ENCODE measurements around the gene CTSZ. TPM values are rescaled to one million over a fixed set of nuclear protein-coding genes. Genes with fewer than 3 reads are reported as not detected.
"Not testable (repeated sequence)": the region's sequence is repeated elsewhere in the genome, so short reads cannot be mapped to it uniquely, and the experiment has no call there.

CTSZ gene
- total RNA-seq, 1 experiment from 2014 or later, result 194 TPM

DNA sequence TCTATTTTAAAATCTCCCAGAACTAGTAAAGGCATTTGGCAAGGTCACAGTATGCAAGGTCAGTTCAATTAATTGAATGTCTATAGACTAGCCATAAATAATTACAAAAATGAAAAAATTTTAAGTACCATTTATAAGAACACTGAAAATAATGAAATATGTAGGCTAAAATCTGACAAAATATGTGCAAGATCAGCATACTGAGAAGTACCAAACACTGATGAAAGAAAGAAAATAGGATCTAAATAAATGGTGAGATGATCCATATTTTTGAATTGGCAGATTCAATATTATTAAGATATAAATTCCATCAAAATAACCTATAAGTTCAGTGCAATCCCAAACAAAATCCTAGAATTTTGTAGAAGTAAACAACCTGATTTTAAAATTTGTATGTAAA is 54.0 kb downstream of the CTSZ start:
- H3F3A ChIP-seq (ENCODE audit: insufficient read depth, low read depth), result no peaks in the 10 kb centered on the region
- no peaks in the 10 kb centered on the region for H3K36me3 ChIP-seq (ENCODE audit: low read depth)
- no peaks in the 10 kb centered on the region for H3K9me2 ChIP-seq (ENCODE audit: insufficient read depth)
- CTCF ChIA-PET, result no interaction called here
- no peak overlapping the region for H3K27ac ChIP-seq
- no peak overlapping the region for H2AFZ ChIP-seq
- POLR2A ChIA-PET (ENCODE audit: unreplicated experiment), result no interaction called here
- H3K79me2 ChIP-seq (ENCODE audit: low read depth), result no peaks in the 10 kb centered on the region
- H3K4me3 ChIP-seq, result no peak overlapping the region
- no peak overlapping the region for H3K4me2 ChIP-seq
- TF ChIP-seq CTCF (conservative IDR thresholded peaks at IDR 0.05) (no peak), EZH2 (IDR thresholded peaks at IDR 0.05; ENCODE audit: low read depth) (no peak)
- H4K20me1 ChIP-seq (ENCODE audit: insufficient read depth), result no peaks in the 10 kb centered on the region
- H3K4me1 ChIP-seq (replicated peaks; ENCODE audit: insufficient read depth), result no peaks in the 10 kb centered on the region
- BruUV-seq (replicated peaks), result no TSS peak
- no peaks in the 10 kb centered on the region; the same call in 1 of the 2 replicates for H3K9me3 ChIP-seq (ENCODE audit: insufficient read depth, low read depth)
- DNase-seq, result no peak
- intact Hi-C loops (cut with micrococcal nuclease; ENCODE audit: unreplicated experiment), result no loop called here
- H3K27me3 ChIP-seq (ENCODE audit: insufficient read depth, low read depth), result no peaks in the 10 kb centered on the region

- Histone ChIP-seq H3K27ac (no peak overlapping the region), H3K4me3 (no peak overlapping the region), H3K27me3 (ENCODE audit: insufficient read depth, low read depth) (no peaks in the 10 kb centered on the region), H3K9me3 (ENCODE audit: insufficient read depth, low read depth) (no peaks in the 10 kb centered on the region; the same call in 1 of the 2 replicates), H3K79me2 (ENCODE audit: low read depth) (no peaks in the 10 kb centered on the region), H3K4me2 (no peak overlapping the region), H3K9me2 (ENCODE audit: insufficient read depth) (no peaks in the 10 kb centered on the region), H4K20me1 (ENCODE audit: insufficient read depth) (no peaks in the 10 kb centered on the region), H3K36me3 (ENCODE audit: low read depth) (no peaks in the 10 kb centered on the region), H3F3A (ENCODE audit: insufficient read depth, low read depth) (peaks cover 6% of the 10 kb centered on the region; the same call in 1 of the 2 replicates), H2AFZ (no peak overlapping the region), H3K4me1 (replicated peaks; ENCODE audit: insufficient read depth) (peaks cover 5% of the 10 kb centered on the region)
- CTCF ChIA-PET, result no interaction called here
- TF ChIP-seq CTCF (conservative IDR thresholded peaks at IDR 0.05) (peak; percentile 29; the same call in 1 of the 2 replicates), EZH2 (IDR thresholded peaks at IDR 0.05; ENCODE audit: low read depth) (no peak)
- no peak for DNase-seq
- POLR2A ChIA-PET (ENCODE audit: unreplicated experiment), result no interaction called here
- intact Hi-C loops (cut with micrococcal nuclease; ENCODE audit: unreplicated experiment), result no loop called here
- BruUV-seq (replicated peaks), result no TSS peak
These were observed 56.5 kb downstream of the CTSZ start for GRCh38 chr20:58950603-58951002.

GRCh38 chr20:58947797-58948388 is 59.2 kb downstream of the CTSZ start:
- not testable (repeated sequence) for BruUV-seq (replicated peaks)

More at GRCh38 chr20:58947797-58948388, 59.2 kb downstream of the CTSZ start:
- H4K20me1 ChIP-seq (ENCODE audit: insufficient read depth); H2AFZ ChIP-seq; POLR2A ChIA-PET (ENCODE audit: unreplicated experiment); H3K79me2 ChIP-seq (ENCODE audit: low read depth); H3K36me3 ChIP-seq (ENCODE audit: low read depth); intact Hi-C loops (cut with micrococcal nuclease; ENCODE audit: unreplicated experiment); H3K9me2 ChIP-seq (ENCODE audit: insufficient read depth); H3K27ac ChIP-seq; H3K4me2 ChIP-seq; H3K27me3 ChIP-seq (ENCODE audit: insufficient read depth, low read depth); H3K9me3 ChIP-seq (ENCODE audit: insufficient read depth, low read depth); CTCF ChIA-PET; DNase-seq; H3K4me3 ChIP-seq: not testable (repeated sequence)
- Histone ChIP-seq H3K4me1 (replicated peaks; ENCODE audit: insufficient read depth) (peaks cover 27% of the 10 kb centered on the region), H3F3A (ENCODE audit: insufficient read depth, low read depth) (peaks cover 24% of the 10 kb centered on the region; the same call in 1 of the 2 replicates)

Measured in PC-9 (cell line).